NCI-H1694 (cell line): ENCODE measurements around the gene MGMT.

ENCODE experiments used
- DNase-seq: peaks from one replicate; lab custom pipeline; 2025; lab: John Stamatoyannopoulos, UW

MGMT gene

GRCh38 chr10:129544205-129545202 lies 77.5 kb downstream of the MGMT start:
- no peak for DNase-seq

DNA sequence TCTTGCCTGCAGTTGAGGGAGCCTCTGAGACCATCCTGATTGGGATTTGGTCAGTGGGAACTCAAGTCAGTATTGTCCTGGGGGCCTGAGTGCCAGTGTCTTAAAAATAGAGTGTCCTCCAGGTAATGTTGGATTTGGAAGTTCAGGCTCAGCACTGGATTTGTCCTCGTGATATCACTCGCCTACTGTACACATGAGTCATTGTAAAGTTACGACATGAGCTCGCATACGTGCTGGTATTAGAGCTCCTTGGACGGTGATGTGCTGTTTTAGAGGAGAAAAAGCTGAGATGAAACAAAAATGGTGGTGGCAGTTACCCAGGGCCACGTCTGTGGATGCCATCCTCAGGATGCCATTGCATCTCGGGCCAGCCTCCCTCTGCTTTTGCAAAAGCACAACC lies 78.2 kb downstream of the MGMT start:
- DNase-seq, result no peak

GRCh38 chr10:129546106-129546505 lies 79.1 kb downstream of the MGMT start:
- no peak for DNase-seq

- no peak for DNase-seq
Measured at GRCh38 chr10:129547608-129548007, 80.6 kb downstream of the MGMT start.

DNA sequence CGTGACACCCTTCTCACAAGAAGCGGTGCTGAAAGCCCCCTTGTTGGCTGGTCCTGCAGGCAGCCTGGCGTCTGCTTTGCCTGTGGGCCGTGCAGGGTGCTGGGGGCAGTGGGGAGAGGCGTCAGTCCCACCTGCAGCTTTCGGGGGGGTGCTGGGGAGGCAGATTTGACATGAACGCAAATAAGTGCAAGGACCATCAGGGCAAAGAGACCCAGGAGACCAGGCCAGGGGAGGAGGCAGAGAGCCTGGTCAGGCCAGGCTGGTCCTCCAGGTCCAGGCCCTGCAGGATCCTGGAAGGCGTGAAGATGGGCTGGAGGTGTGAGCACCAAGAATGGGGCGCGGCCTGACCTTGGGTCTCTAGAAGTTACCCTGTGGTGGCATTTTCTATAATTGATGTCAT lies 81.6 kb downstream of the MGMT start:
- no peak for DNase-seq

DNA sequence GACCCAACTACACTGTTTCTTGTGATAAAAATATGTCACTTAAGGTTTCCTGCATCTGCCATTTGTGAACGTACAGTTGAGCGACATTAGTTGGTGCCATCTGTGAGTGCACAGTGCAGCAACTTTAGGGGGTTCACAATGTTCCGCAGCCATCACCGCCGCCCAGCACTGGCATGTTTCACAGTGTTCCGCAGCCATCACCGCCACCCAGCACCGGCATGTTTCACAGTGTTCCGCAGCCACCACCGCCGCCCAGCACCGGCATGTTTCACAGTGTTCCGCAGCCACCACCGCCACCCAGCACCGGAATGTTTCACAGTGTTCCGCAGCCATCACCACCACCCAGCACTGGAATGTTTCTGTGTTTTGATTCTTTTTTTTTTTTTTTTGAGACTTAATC lies 83.0 kb downstream of the MGMT start:
- no peak for DNase-seq

- no peak for DNase-seq
Measured at GRCh38 chr10:129550658-129551057, 83.6 kb downstream of the MGMT start.

DNA sequence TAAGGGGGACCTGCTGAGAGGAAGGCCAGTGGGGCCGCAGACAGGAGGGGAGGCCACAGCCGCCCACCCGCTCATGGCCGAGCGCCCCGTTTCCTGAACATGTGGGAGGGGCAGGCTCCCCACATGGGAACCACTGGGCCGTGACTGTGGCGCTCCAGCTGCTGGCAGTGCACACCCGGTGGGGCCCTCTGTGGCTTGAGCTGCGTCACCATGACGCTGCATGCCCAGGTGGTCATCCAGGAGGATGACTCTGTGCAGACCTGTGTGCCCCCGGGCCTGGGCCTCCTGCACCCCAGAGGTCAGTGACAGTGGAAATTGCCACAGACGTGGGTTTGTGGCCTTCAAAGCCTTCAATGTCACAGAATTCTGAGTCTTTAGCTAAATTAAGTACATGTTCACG lies 85.1 kb downstream of the MGMT start:
- DNase-seq, result no peak

DNA sequence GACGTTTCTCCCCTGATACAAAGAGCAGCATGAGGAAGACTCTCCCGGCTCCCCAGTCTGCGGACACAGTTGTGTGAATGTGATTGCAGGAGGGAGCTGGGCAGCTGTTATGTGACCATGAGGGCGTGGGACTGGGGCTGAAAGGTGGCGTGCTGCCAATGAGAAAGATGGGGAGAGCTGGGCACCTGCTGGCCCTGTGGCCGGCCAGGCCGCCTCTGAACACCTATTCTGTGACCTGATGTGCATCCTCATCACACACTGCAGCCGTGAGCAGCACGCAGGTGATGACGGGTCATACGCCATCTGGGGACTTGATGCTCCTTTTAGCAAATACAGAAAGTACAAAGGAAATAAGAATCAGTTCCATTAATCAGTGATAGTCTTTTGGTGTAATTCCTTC lies 86.9 kb downstream of the MGMT start:
- DNase-seq, result no peak

DNA sequence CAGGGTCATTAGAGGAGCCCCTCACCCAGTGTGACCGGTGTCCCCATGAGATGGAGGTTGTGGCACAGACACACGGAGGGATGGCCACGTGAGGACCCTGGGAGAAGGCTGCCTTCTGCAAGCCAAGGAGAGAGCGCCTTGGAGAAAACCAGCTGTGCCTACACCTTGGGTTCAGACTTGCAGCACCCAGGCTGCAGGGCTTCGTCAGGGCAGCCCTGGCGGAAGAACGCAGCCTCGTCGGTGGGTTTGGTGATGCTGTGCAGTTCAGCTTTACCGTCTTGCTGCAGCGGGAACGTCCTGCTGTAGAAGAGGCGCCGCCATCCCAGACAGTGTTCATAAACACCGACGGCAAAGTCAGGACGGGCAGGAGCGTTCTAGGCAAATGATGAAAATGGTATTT lies 89.3 kb downstream of the MGMT start:
- DNase-seq, result no peak

DNA sequence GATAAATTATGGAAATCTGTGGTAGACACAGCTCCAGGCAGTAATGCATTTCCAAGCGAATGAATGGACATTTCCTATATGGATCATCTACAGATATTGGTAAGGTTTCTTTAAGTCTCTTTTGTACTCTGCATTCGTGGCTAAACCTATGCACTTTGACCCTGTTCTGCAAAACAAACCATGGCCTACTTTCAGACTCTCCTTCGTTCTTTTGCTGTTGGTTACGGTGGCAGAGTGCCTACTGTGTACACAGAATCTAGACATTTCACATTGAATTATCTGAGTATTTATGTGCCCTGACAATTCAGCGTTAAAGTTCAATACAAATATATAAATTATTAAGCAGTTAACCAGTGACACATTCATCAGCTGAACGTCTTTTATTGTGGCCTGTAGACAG lies 93.3 kb downstream of the MGMT start:
- DNase-seq, result no peak

DNA sequence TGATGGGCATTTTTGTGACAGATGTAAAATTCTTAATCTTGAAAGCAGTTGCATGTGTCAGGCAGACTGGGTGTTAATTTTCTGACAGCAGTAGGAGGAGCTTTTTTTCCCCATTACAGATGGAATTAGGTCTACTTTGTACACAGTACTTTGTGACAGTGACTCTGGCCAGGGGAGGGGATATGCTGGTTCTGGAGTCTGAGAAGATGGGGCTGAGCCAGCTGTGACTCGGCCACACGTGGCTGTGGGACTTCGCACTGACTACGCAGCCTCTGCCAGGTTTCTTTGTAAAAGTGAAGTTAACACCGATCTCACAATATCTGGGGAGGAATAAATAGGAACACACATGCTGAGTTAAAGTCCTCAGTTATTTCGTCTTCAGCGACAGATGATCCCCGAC lies 95.4 kb downstream of the MGMT start:
- DNase-seq, result no peak

GRCh38 chr10:129564923-129565322 lies 97.9 kb downstream of the MGMT start:
- no peak for DNase-seq

DNA sequence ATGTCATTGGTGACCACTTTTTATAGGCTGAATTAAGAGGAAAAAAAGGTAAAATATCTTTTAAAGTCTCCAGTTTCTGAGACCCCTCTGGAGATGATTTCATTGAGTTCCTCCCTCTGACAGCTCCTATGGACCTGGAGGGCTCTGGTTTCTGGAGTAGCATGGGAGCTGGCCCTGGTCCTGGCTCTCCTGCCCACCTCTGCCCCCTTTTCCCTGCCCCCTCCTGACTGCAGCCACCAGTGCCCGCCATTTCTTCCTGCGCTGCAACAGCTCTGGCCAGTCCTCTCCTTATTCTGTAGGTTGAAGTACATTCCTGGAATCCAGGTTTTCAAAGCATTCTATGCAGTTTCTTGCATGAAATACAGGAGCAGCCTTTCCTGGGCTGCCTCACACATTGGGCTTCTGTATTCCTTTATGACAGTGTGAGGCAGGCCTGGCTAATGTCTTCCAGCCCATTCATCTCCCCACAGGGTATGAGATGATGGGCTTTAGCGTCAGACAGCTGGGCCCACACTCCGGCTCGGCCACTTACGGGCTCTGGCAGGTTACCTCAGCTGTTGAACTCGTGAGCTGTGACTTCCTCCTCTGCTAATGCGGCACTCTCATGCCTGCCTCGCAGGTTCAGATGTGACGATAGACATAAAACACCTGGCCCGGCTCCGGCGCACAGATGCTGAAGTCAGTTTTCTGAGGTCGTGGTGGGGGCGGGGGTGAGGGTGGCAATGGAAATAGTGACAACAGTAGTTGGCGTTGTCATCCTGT lies 101.7 kb downstream of the MGMT start:
- no peak for DNase-seq

- no peak for DNase-seq
Measured at GRCh38 chr10:129570185-129570584, 103.1 kb downstream of the MGMT start.

- DNase-seq, result no peak
Measured at GRCh38 chr10:129579228-129579627, 112.2 kb downstream of the MGMT start.

DNA sequence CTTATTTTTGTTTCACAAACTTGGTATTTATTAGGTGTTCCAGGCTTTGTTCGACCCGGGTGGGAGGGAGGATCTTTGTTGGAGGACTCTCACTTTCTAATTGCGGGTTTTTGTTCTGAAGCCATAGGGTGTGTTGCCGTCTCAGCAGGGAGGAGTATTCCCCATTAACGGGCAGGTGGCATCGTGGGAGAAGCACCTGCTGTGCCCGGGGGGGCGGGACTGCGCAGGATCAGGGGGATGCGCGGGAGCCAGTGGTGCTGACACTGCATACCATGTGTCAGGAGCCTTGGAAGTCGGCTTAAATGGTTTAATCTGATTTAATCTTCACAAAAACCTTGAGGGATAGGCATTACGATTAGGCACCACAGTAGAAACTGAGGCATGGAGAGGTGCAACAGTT lies 113.0 kb downstream of the MGMT start:
- no peak for DNase-seq

GRCh38 chr10:129580901-129581300 lies 113.9 kb downstream of the MGMT start:
- no peak for DNase-seq

- no peak for DNase-seq
Measured at GRCh38 chr10:129581827-129582411, 114.9 kb downstream of the MGMT start.

DNA sequence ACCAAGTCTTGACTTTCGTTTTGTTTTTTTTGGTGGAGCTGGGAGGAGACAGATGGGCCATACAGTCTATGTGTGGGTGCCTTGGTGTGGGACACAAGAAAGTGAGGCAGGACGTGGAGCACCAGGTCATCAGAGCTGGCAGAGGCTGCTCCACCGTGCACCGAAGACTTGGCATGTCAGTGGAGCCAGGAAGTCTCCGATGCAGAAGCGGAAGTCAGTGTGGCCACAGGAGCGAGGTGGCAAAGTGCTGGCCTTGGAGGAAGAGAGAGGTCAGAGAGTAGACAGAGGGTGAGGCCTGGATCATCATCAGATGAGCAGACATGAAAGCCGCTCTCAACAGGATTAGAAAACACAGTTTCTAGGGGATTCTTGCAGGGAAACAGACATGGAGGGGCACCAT lies 116.8 kb downstream of the MGMT start:
- DNase-seq, result no peak

DNA sequence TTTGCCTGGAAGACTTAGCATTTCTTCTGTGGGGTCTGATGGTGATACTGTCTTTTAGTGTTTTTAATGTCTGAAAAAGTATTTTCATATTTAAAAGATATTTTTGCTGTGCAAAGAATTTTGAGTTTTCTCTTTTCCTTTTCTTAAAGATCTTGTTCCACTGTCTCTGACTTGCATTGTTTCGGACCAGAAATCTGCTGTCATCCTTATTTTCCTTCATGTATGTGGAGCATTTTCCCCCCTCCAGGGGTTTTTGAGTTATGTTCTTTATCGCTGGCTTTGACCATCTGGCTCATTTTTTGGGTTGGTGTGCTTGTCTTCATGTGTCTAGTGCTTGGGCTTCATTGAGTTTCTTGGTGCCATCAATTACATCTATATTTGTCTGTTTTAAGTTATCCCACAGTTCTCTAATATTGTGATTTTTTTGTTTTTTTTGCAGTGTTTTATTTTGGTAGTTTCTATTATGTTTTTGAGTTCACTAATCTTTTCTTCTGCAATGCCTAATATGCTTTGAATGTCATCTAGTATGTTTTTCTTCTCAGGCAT lies 119.9 kb downstream of the MGMT start:
- no peak for DNase-seq

GRCh38 chr10:129589546-129589945 lies 122.5 kb downstream of the MGMT start:
- DNase-seq, result no peak

- DNase-seq, result no peak
Measured at GRCh38 chr10:129593953-129594352, 126.9 kb downstream of the MGMT start.
